KOPT-K1 (cell line): ENCODE results near the gene UGT1A9.
"Not testable (repeated sequence)": the region's sequence is repeated elsewhere in the genome, so short reads cannot be mapped to it uniquely, and the experiment has no call there.

Experiments
- H3K27ac ChIP-seq: fragments of 200-600 bp; sonication (generic); 2 replicates; pipeline ENCODE4 v1.5.1; 2016; ENCODE audit warnings: antibody characterized with exemption, mild to moderate bottlenecking, low read depth, low read length; ENCODE audit not compliant: poor library complexity, severe bottlenecking
- H3K36me3 ChIP-seq: fragments of 200-600 bp; sonication (generic); 2 replicates; pipeline ENCODE4 v1.5.1; 2017; ENCODE audit warnings: antibody characterized with exemption, mild to moderate bottlenecking, low read length, moderate library complexity; ENCODE audit not compliant: insufficient read depth
- H3K9me3 ChIP-seq: fragments of 200-600 bp; sonication (generic); 2 replicates; pipeline ENCODE4 v1.5.1; 2017; ENCODE audit warnings: antibody characterized with exemption, low read length, mild to moderate bottlenecking; ENCODE audit not compliant: insufficient read depth, poor library complexity, severe bottlenecking

Gene UGT1A9

DNA sequence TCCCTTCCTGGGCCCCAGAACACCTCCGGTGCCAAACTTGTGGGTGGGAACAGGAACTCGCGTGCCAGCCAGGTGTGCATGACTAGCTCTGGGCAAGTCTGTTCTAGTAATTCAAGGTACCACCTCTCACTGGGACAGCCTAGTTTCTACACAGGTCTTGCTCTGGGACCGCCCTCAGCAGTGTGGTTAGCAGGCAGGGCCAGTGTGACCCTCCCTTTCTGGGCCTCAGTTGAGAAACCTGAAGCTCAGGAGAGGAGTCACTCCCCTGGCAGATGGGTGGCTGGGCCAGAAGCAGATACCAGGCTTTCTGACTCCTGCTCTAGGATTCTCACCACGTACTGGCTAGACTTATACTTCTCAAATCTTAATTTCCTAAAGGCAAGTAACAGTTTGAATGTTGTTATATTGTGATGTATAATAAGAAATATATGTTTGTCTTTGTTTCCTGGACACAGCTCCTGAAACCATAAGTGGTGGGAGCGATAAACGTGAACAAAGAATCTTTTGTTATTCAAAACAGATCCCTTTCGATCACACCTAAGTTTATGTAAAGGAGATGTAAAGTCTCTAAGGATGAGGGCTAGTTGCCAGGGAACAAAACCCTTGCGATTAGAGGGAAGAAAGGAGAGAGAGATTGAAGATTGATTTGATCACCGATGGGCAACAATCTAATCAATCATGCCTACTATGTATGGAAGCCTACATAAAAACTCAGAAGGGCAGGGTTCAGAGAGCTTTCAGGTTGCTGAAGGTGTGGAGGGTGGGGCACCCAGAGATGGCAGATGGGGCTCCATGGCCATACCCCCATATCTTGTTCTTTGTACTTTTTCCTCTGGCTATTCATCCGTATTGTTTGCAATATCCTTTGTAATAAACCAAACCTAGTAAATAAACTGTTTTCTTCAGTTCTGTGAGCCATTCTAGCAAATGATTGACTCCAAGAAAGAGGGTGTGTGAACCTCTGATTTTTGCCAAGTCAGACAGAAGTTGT is 20.0 kb downstream of the UGT1A9 start:
- Histone ChIP-seq H3K9me3 (no peaks in the 10 kb centered on the region), H3K27ac (no peak overlapping the region), H3K36me3 (no peaks in the 10 kb centered on the region)

DNA sequence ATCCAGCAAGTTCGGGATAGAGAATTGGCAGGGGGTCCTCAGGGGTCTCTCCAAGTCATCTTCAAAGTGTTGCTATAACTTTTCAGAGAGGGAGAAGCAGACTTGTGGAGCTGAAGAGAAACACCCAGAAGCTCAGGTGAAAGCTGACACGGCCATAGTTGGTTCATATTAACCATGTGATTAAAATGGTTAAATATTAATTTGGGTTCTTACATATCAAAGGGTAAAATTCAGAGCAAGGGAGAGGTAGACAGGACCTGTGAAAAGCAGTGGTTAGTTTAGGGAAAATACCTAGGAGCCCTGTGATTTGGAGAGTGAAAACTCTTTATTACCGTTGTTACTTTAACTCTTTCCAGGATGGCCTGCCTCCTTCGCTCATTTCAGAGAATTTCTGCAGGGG is 20.9 kb downstream of the UGT1A9 start, which contains the start of gene UGT1A6:
Gene UGT1A6 (plus strand): TSS at position 243 of the 400 bp plus-strand sequence. CDS start 115 bp downstream, at position 358.
- no peaks in the 10 kb centered on the region for H3K9me3 ChIP-seq
- no peak within 1 kb of the TSS for H3K27ac ChIP-seq
- H3K36me3 ChIP-seq: no peaks in the 10 kb centered on the region

DNA sequence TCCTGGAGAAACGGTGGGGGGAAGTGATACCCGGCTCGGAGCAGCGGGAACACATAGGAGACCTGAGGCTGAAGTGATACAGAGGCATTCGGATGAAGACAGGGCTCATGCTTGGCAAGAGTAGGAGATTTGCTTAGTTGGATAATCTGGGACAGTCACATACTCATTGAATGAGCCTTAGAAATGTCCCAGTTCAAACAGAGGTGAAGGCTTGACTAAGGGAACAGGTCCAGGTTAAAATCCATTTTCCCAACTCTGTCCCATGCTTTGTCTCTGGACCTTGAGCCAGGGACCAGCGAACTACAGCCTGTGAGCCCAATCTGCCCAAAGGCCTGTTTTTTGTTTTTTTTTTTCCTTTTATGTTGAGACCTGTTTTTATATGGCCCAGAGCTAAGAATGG is 22.3 kb downstream of the UGT1A9 start:
- H3K27ac ChIP-seq: no peak overlapping the region
- H3K9me3 ChIP-seq: no peaks in the 10 kb centered on the region
- no peaks in the 10 kb centered on the region for H3K36me3 ChIP-seq

DNA sequence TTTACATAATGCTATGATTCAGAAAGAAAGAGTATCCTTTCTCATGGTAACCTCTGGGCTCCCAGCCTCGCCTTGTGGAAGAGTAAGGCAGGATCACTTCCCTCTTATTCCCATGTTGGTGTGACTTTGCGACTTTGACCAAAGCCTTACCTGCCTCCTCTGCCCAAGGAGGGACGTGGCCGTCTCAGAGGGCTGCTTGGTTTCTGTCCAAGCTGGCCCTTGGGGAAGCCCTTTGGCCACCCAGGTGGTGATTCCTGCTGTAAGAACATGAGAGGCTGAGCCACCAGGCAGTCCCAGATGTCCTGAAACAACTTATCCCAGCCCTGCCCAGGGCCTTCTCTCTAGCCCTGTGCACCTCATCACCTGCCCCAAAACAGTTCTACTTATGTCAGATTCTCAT is 27.0 kb downstream of the UGT1A9 start:
- H3K9me3 ChIP-seq: no peaks in the 10 kb centered on the region
- H3K36me3 ChIP-seq: no peaks in the 10 kb centered on the region
- H3K27ac ChIP-seq: no peak overlapping the region

DNA sequence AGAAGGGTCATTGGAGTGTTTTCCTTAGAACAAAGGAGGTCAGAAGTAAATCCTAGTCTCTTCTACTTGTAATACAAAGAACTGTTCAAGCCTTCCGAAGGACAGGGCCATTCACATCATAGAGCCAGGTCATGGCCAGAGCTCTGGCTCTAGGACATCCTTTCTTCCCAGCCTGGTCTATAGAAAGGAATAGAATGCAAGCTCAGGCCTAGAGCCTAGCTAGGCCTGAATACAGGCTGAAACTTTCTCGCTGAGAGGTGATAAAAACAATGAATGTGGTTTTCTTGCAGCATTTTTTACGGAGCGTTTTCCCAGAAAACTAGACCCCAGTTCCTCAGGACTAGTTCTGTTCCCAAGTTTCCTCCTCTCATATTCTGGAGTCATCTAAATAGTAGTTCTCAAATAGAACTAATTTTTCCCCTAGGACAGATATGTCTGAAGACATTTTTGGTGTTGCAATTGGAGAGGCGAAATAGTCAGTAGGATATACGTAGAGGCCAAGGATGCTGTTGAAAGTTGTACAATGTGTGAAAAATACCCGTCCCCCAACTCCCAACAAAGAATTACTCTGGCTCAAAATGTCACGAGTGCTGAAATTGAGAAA is 27.8 kb downstream of the UGT1A9 start:
- Histone ChIP-seq H3K36me3 (no peaks in the 10 kb centered on the region), H3K9me3 (no peaks in the 10 kb centered on the region), H3K27ac (no peak overlapping the region)

DNA sequence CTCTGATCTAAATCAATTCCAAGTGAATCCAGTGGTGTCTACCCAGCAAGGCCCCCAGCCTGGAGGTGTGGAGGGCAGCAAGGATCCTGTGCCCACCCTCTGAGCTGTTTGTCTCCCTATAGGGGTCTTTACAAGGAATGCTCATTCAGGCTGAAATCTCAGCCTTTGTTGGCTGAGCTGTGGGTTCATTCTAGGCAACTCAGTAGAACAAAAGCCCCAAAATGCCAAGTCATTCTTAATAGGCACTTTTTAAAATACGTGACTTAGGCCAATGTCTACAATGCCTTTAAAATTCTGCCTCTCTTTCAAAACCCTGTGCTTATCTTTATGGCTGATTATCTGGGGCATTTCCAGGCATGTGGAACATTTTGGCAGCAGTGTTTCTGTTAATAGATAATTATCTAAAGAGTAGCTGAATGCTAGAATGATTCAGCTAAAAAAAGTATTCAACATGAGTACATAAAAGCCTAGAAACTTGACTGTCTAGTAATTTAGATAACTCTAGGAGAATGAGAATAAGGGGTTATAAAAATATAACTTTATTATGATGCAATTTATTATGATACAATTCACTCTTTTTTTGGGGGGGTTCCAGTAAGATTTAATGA is 28.4 kb downstream of the UGT1A9 start:
- H3K36me3 ChIP-seq: no peaks in the 10 kb centered on the region
- H3K9me3 ChIP-seq: no peaks in the 10 kb centered on the region
- no peak overlapping the region for H3K27ac ChIP-seq

DNA sequence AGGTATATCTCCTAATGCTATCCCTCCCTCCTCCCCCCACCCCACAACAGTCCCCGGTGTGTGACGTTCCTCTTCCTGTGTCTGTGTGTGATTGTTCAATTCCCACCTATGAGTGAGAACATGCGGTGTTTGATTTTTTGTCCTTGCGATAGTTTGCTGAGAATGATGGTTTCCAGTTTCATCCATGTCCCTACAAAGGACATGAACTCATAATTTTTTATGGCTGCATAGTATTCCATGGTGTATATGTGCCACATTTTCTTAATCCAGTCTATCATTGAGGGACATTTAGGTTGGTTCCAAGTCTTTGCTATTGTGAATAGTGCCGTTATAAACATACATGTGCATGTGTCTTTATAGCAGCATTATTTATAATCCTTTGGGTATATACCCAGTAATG is 29.1 kb downstream of the UGT1A9 start:
- not testable (repeated sequence) for H3K27ac ChIP-seq, H3K9me3 ChIP-seq, H3K36me3 ChIP-seq

DNA sequence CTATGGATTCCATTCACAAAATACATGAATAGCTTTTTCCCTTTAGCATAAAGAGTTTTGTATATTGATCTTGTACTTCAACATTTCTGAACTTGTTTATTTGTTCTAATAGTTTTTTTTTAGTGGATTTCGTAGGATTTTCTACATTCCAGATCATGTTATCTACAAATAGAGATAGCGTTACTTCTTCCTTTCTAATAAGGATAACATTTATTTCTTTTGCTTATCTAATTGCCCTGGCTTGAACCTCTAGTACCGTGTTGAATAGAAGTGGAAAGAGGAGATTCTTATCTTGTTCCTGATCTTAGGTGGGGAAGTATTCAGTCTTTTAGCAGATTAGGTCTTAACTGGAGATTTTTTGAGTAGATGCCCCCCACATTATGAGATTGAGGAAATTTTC is 30.5 kb downstream of the UGT1A9 start:
- Histone ChIP-seq H3K9me3 (no peaks in the 10 kb centered on the region), H3K36me3 (no peaks in the 10 kb centered on the region), H3K27ac (no peak overlapping the region)

DNA sequence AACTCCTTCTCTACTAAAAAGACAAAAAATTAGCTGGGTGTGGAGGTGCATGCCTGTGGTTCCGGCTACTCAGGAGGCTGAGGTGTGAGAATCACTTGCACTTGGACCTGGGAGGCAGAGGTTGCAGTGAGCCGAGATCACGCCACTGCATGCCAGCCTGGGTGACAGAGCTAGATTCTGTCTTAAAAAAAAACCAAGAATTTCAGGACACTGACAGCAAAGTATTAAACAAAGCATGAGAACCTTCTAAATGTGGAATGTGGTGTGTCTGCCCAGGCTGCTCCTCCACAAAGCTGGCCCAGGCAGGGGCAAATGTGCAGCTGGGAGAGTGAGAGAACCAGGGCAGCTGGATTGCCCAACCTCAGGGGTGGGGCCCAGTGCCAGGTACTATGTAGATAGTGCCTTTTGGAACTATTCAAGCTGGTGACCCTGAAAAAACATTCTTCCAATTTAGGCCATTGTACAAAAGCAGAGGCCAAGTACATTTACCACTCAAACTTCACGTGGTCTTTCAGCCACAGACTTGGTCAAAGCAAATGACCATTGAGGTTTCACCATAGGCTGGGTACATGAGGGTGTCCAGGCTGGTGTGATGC is 34.3 kb downstream of the UGT1A9 start:
- Histone ChIP-seq H3K27ac (no peak overlapping the region), H3K9me3 (no peaks in the 10 kb centered on the region), H3K36me3 (no peaks in the 10 kb centered on the region)

DNA sequence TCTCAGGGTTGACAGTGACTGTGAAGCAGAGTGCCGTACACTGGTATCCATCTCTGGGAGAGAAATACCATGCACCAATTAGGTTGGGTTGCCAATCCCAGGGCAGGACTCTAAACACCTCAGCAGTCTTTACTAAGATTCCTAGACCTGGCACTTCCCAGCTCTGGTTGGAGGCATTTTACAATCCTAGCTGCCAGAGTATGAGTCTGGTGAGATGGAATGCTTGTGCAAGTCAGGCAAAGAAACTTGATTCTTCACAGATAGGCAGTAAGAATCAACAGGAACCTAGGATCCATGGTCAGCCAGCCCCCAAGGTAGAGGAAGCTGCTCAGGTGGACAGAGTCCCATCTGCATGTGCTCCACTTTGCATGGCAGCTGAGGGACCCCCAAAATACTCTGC is 35.0 kb downstream of the UGT1A9 start:
- Histone ChIP-seq H3K9me3 (no peaks in the 10 kb centered on the region), H3K36me3 (no peaks in the 10 kb centered on the region), H3K27ac (no peak overlapping the region)

DNA sequence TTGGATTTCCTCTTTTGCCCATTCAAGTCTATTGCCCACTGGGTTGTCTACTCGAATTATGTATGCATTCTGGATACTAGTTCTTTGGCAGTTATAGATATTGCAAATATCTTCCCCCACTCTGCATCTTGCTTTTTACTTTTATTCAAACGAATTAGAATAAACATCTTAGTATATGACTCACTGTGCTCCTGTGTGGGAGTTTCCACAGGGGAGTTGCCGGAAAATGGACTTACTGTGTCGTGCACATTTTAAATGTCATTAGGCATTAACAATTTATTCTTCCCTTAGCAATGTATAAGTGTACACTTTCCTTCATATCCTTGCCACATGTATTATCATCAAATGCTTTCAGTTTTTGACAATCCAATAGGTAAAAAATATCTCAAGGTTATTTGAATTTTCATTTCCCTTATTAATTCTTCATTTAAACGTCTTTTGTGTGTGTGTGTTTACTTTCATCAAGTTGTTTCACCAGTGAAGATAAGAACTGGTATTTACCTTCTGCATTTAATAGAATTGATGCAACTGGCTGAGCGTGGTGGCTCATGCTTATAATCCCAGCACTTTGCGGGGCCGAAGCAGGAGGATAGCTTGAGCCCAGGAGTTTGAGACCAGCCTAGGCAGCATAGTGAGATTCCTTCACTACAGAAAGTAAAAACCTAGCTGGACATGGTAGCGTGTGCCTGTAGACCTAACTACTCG is 36.4 kb downstream of the UGT1A9 start:
- Histone ChIP-seq H3K9me3 (no peaks in the 10 kb centered on the region), H3K36me3 (no peaks in the 10 kb centered on the region), H3K27ac (no peak overlapping the region)

DNA sequence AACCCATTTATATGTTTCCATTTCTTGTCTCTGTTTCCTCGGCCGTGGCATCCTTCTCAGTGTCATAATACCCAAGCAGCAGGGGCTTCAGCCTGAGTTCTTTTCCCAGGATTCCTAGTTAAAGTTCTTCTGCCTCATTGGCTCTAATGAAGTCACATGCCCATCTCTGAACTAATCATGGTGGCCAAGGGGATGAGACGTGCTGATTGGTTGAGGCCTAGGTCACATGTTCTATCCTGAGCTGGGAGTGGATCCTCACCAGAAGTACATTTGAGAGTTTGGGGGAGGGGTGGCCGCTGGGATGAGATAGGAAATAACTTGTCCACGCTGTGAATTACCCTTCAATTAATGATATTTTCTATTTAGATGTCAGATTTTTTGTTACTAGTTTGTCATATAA is 37.2 kb downstream of the UGT1A9 start:
- H3K9me3 ChIP-seq: no peaks in the 10 kb centered on the region
- H3K36me3 ChIP-seq: no peaks in the 10 kb centered on the region
- H3K27ac ChIP-seq: no peak overlapping the region

DNA sequence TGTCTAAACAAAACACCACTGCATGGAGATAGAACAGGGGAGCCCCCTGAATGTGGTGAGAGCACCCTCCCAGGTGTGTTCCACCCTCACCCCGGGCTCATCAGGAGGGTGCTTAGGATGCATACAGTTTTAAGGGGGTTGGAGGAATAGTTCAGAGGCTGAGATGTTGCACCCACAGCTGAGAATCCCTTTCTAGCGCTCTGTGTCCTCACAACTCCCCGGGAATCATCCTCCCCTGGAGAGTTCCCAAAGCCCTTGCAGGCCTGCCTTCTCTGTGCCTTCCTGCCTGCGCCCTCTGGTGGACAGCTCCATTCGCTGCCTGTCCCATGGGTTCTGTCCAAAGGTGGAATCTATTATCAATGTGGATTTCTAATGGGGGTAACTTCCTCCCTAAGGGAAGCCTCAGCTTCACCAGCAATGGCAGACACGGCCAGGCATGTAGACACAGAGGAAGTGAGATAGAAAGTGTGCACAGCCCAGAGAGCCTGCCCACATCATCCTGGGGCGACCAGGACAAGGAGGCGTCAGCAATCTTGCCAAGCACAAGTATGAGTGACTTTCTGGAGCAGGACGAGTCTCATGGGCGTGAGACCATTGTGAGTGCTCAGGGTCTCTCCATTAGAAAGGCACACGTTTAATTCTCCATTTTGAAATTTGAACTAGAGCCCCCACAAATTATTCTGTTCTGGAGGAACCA is 39.8 kb downstream of the UGT1A9 start:
- Histone ChIP-seq H3K36me3 (no peaks in the 10 kb centered on the region), H3K27ac (no peak overlapping the region), H3K9me3 (no peaks in the 10 kb centered on the region)

DNA sequence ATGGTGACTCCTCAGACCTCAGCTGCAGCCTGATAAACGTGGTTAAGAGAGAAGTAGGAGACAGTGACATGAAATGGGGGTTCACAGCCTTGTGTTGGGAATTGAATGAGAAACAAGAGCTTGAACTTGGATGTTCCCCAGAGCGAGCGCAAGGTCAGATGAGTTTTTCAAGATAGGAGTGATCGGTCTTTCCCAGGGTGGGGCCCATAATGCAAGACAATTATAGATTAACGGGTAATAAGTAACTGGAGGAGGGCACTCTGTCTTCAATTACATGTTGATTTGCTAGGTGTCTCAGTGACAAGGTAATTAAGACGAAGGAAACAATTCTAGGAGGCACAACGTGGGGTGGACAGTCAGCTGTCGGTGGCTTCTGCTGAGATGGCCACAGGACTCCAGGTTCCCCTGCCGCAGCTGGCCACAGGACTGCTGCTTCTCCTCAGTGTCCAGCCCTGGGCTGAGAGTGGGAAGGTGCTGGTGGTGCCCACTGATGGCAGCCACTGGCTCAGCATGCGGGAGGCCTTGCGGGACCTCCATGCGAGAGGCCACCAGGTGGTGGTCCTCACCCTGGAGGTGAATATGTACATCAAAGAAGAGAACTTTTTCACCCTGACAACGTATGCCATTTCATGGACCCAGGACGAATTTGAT is 41.0 kb downstream of the UGT1A9 start, which contains the start of gene UGT1A5:
Gene UGT1A5 (plus strand): TSS at position 297 of the 651 bp plus-strand sequence. CDS start 85 bp downstream, at position 382.
- Histone ChIP-seq H3K9me3 (no peaks in the 10 kb centered on the region), H3K36me3 (no peaks in the 10 kb centered on the region), H3K27ac (no peak within 1 kb of the TSS)
